Activated CD4-positive, CD25-positive, alpha-beta regulatory T cell treated with anti-CD3 and anti-CD28 coated beads, Interleukin-2, amount 50 U/mL, for 72 hours (primary cell): ENCODE data around the gene PKDREJ.
A peak's percentile ranks its signal among the peaks of the same experiment; 100 is the strongest.

ENCODE experiments used
- DNase-seq: peaks from one replicate; pipeline ENCODE4 v3.0.0; 2021

Gene PKDREJ

GRCh38 chr22:46289244-46289891, 26.2 kb upstream of the PKDREJ start:
- DNase-seq: no peak

- no peak for DNase-seq
Measured at GRCh38 chr22:46288846-46289243, 25.7 kb upstream of the PKDREJ start.

- peak; percentile 42 for DNase-seq
Measured at GRCh38 chr22:46287873-46288751, 25.0 kb upstream of the PKDREJ start.

- DNase-seq: no peak
Measured at GRCh38 chr22:46286941-46287872, 24.1 kb upstream of the PKDREJ start.

- no peak for DNase-seq
Measured at GRCh38 chr22:46286006-46286405, 22.9 kb upstream of the PKDREJ start.

GRCh38 chr22:46281866-46282678, 18.9 kb upstream of the PKDREJ start:
- DNase-seq: no peak

- no peak for DNase-seq
Measured at GRCh38 chr22:46280999-46281623, 18.0 kb upstream of the PKDREJ start.

- DNase-seq: no peak
Measured at GRCh38 chr22:46280063-46280817, 17.1 kb upstream of the PKDREJ start.

GRCh38 chr22:46278656-46279645, 15.8 kb upstream of the PKDREJ start:
- no peak for DNase-seq

- no peak for DNase-seq
Measured at GRCh38 chr22:46276563-46276962, 13.4 kb upstream of the PKDREJ start.

GRCh38 chr22:46275455-46276122, 12.4 kb upstream of the PKDREJ start:
- no peak for DNase-seq

- no peak for DNase-seq
Measured at GRCh38 chr22:46274381-46274780, 11.2 kb upstream of the PKDREJ start.

GRCh38 chr22:46273432-46274148, 10.4 kb upstream of the PKDREJ start:
- no peak for DNase-seq

- no peak for DNase-seq
Measured at GRCh38 chr22:46272762-46273431, 9.8 kb upstream of the PKDREJ start.

GRCh38 chr22:46272196-46272595, 9.1 kb upstream of the PKDREJ start:
- no peak for DNase-seq

- DNase-seq: no peak
Measured at GRCh38 chr22:46269564-46269963, 6.4 kb upstream of the PKDREJ start.

GRCh38 chr22:46267431-46268279, 4.5 kb upstream of the PKDREJ start, which contains the start of gene TTC38:
TTC38 (plus strand) TSS chr22:46268008; CDS start chr22:46268040, 32 bp downstream.
- DNase-seq: peak; percentile 67
